ENCODE data around the gene RANBP3L.
"Not testable (repeated sequence)": the region's sequence is repeated elsewhere in the genome, so short reads cannot be mapped to it uniquely, and the experiment has no call there.

The RANBP3L gene

GRCh38 chr5:36206913-36207312 is 94.8 kb downstream of the RANBP3L start:
- DNase-seq (ENCODE audit: low read depth in 2 of 2), result no peak

DNA sequence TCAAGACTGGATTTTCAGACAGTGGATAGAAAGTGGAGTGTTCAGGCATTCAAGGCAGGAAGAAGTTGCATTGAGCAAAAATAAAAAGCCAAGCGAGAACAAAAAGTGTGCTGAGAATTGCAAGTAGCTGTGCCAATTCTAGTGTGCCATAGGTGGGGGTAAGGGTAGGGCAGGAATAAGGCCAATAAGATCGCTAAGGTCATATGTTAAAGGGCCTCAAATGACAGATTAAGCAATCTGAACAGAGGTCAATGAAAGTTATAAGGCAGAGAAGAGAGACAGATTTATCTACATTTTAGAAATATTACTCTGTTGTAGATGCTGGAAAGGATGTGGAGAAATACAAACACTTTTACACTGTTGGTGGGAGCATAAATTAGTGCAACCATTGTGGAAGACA is 96.4 kb downstream of the RANBP3L start:
- DNase-seq (ENCODE audit: low read depth in 2 of 2), result no peak

DNA sequence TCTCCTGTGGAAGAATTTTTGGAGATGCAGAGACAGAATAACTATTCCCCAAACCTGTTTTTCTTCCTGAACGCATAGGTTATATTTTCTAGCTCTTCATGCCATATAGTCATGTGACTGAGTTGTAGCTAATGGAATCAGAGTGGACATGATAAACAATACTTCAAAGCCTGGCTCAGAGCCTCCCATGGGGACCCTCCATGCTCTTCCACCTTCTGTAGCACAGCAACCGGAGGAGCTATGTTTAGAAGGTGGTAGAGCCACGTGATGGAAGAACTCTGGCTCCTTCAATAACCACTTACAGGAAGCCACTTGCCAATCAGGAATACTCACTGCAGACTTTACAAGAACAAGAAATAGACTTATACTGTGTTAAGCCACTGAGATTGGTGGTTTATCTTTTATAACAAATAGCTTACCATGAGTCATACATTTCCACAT is 99.2 kb downstream of the RANBP3L start:
- DNase-seq (ENCODE audit: low read depth in 2 of 2), result no peak

DNA sequence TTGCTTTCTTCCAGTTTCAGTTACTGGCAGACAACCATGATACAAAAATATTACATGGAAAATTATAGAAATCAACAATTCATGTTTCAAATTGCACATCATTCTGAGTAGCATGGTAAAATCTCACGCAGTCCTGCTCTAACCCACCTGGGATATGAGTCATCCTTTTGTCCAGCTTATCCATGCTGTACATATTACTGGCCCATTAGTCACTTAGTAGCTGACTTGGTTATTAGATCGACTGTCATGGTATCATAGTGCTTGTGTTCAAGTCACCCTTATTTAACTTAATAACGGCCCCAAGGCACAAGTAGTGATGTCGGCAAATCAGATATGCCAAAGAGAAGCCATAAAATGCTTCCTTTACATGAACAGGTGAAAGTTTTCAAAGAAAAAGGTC is 101.2 kb downstream of the RANBP3L start:
- DNase-seq (ENCODE audit: low read depth in 2 of 2), result no peak

GRCh38 chr5:36199620-36200019 is 102.1 kb downstream of the RANBP3L start:
- no peak for DNase-seq (ENCODE audit: low read depth in 2 of 2)

DNA sequence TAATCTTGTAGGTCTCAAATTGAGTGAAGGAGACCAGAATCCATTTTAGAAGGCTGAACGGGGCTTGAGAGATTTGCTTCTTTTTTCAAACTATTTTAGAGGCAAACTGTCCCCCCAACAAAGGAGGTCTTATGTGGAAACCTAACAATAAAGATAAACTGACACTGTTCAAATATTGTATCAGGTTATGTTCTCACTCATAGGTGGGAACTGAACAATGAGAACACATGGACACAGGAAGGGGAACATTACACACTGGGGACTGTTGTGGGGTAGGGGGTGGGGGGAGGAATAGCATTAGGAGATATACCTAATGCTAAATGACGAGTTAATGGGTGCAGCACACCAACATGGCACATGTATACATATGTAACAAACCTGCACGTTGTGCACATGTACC is 102.9 kb downstream of the RANBP3L start:
- not testable (repeated sequence) for DNase-seq (ENCODE audit: low read depth in 2 of 2)

All from stimulated activated CD4-positive, alpha-beta T cell treated with anti-CD3 and anti-CD28 coated beads, Interleukin-15, amount 100 ng/mL, for 48 hours (primary cell).